Transverse colon (tissue), 4 donors: Measurements from ENCODE around the gene TRMT2A. TPM values are rescaled to one million over a fixed set of nuclear protein-coding genes. Genes with fewer than 3 reads are reported as not detected.

Experiments used
- DNase-seq: peaks from one replicate; pipeline ENCODE4 v3.0.0-alpha.2; 2019
- H3K27ac ChIP-seq, 4 donors: fragments of 200-600 bp; sonication (generic); 2 replicates each; pipeline ENCODE4 v1.5.1; 2016 to 2018; ENCODE audit warnings: inconsistent platforms in 4 of 4
- H3K27me3 ChIP-seq: fragments of 200-600 bp; sonication (generic); 2 replicates; pipeline ENCODE4 v1.5.1; 2017; ENCODE audit warnings: inconsistent platforms
- H3K36me3 ChIP-seq, 4 donors: fragments of 200-600 bp; sonication (generic); 2 replicates each; pipeline ENCODE4 v1.5.1; 2017 to 2019; ENCODE audit warnings: inconsistent platforms in 4 of 4
- H3K4me1 ChIP-seq, 4 donors: fragments of 200-600 bp; sonication (generic); 2 replicates each; pipeline ENCODE4 v1.5.1; 2017 to 2020; ENCODE audit warnings: inconsistent platforms in 4 of 4
- H3K4me3 ChIP-seq, 4 donors: fragments of 200-600 bp; sonication (generic); 1 replicate in 1 of 4; 2 replicates in 3 of 4; pipeline versions ENCODE4 v1.5.1 to v1.6.1; 2017 to 2019; ENCODE audit warnings: inconsistent platforms in 4 of 4
- H3K9me3 ChIP-seq, 2 donors: fragments of 200-600 bp; sonication (generic); 2 replicates each; pipeline ENCODE4 v1.5.1; 2017 to 2019; ENCODE audit warnings: inconsistent platforms in 2 of 2
- EP300 ChIP-seq: sonication (generic); formaldehyde crosslinking; IDR thresholded peaks from one replicate; pipeline ENCODE4 v1.6.1; 2017; ENCODE audit warnings: antibody characterized with exemption, low read depth
- POLR2A ChIP-seq: fragments of 450-650 bp; IDR thresholded peaks from one replicate; pipeline ENCODE4 v1.6.1; 2016; ENCODE audit warnings: antibody characterized with exemption, mild to moderate bottlenecking, moderate library complexity
- POLR2AphosphoS5 ChIP-seq, 3 donors: sonication (generic); formaldehyde crosslinking; IDR thresholded peaks; one replicate each; pipeline ENCODE4 v1.6.1; 2016; ENCODE audit warnings: antibody characterized with exemption in 3 of 3
- WGBS, 2 donors: methylation state at CpG; one replicate each; pipeline ENCODE4 v1.1.5; 2018; ENCODE audit warnings: low coverage in 1 of 2; 5-methylcytosine and 5-hydroxymethylcytosine counted together
- in situ Hi-C, 4 donors: fragments of 200-750 bp; cut with MboI; loops; one replicate each; pipeline versions ENCODE4 v1.15.0 to v1.15.1; 2017; ENCODE audit warnings: low sequenced_read_pairs in 3 of 4, low pct_ligation_motif_present in 1 of 4, low pct_unique_long_range_greater_than_20kb in 1 of 4
- intact Hi-C: fragments of 100-400 bp; cut with DNase I; formaldehyde crosslinking; loops from one replicate; pipeline ENCODE4 v1.15.1; 2023; ENCODE audit warnings: low total_unique reads
- total RNA-seq, 4 donors: library from RNA; depleted of rRNA; stranded (reverse); fragments of >200 nt; gene quantifications; one replicate each; pipeline ENCODE4 v1.1.0, GENCODE V29; 2016
- TF ChIP-seq, protein P1 (sequence below), 5 experiments: fragments of 200-600 bp in 3 of 5; fragments of 450-650 bp in 2 of 5; sonication (generic) in 3 of 5; IDR thresholded peaks; 1 replicate in 2 of 5; 2 replicates in 3 of 5; pipeline ENCODE4 v1.5.1; 2016 to 2017; ENCODE audit warnings: antibody characterized with exemption in 5 of 5, inconsistent platforms in 3 of 5, mild to moderate bottlenecking in 2 of 5, moderate library complexity in 1 of 5

TRMT2A gene
- total RNA-seq, 4 donors from 2014 or later, result 38.6 to 77.4 (median 46.5) TPM

GRCh38 chr22:20127869-20128618, 11.0 kb upstream of the TRMT2A start:
- Histone ChIP-seq H3K27ac (no peak overlapping the region), H3K4me3 (no peak overlapping the region), H3K9me3 (no peaks in the 10 kb centered on the region), H3K36me3 (peaks cover 0 to 11% (median 2%) of the 10 kb centered on the region in 4 donors), H3K27me3 (no peaks in the 10 kb centered on the region), H3K4me1 (peaks cover 7 to 15% (median 9%) of the 10 kb centered on the region in 4 donors)
- no peak for DNase-seq
- no peak for TF ChIP-seq POLR2AphosphoS5 (IDR thresholded peaks at IDR 0.05)
- TF ChIP-seq, protein P1, sequence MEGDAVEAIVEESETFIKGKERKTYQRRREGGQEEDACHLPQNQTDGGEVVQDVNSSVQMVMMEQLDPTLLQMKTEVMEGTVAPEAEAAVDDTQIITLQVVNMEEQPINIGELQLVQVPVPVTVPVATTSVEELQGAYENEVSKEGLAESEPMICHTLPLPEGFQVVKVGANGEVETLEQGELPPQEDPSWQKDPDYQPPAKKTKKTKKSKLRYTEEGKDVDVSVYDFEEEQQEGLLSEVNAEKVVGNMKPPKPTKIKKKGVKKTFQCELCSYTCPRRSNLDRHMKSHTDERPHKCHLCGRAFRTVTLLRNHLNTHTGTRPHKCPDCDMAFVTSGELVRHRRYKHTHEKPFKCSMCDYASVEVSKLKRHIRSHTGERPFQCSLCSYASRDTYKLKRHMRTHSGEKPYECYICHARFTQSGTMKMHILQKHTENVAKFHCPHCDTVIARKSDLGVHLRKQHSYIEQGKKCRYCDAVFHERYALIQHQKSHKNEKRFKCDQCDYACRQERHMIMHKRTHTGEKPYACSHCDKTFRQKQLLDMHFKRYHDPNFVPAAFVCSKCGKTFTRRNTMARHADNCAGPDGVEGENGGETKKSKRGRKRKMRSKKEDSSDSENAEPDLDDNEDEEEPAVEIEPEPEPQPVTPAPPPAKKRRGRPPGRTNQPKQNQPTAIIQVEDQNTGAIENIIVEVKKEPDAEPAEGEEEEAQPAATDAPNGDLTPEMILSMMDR (IDR thresholded peaks at IDR 0.05), result no peak
- no peak for TF ChIP-seq EP300
- TF ChIP-seq POLR2A, result no peak
- in situ Hi-C loops, result no loop called here
- intact Hi-C loops, result loop anchor here (10.0 kb wide), 1 partner anchor 153 kb away; no protein-coding TSS in a partner anchor
- WGBS, 2 donors, result 81% methylated on average over 17 of the region's 17 CpGs; no CpG with 5 or more reads in 1 of the 2 donors

DNA sequence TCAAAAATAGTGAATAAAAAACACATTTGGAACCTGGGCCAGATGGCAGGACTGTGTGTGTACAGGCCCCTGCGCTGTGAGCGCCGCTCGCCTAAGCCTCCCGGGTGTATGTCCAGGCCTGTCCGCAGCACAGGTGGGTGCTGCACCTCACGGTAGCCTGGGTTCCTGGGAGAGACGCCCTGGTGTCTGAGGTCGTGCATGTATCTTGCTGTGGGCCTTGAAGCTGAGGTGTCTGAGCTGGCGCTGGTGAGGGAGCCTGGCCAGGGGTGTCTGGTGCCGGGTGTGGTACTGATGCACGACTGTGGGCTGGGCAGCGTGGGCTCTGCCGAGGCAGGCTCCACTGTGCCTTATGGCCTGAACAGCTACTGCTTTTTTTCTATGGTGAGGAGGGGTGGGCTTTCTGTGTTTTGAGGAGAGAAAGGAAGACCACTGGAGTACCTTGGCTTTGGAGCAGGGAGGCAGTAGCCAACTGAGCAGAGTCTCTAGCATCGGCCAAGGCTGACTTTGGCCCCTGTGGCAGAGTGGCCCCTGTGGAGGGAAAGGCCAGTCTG, 10.4 kb upstream of the TRMT2A start:
- intact Hi-C loops, result loop anchor here (10.0 kb wide), 1 partner anchor 153 kb away; no protein-coding TSS in a partner anchor
- H3K36me3 ChIP-seq, result peaks cover 0 to 11% (median 2%) of the 10 kb centered on the region in 4 donors
- no peaks in the 10 kb centered on the region for H3K9me3 ChIP-seq
- WGBS, 2 donors, result 93% methylated on average over 15 of the region's 15 CpGs; no CpG with 5 or more reads in 1 of the 2 donors
- H3K4me3 ChIP-seq, result no peak overlapping the region
- H3K27me3 ChIP-seq, result no peaks in the 10 kb centered on the region
- in situ Hi-C loops, result no loop called here
- DNase-seq, result no peak
- H3K4me1 ChIP-seq, result peaks cover under 1 to 9% (median 2%) of the 10 kb centered on the region in 4 donors
- TF ChIP-seq POLR2AphosphoS5 (IDR thresholded peaks at IDR 0.05), result no peak
- TF ChIP-seq, protein P1 (IDR thresholded peaks at IDR 0.05), result no peak
- no peak for TF ChIP-seq POLR2A
- TF ChIP-seq EP300, result no peak
- H3K27ac ChIP-seq, result no peak overlapping the region

GRCh38 chr22:20126284-20127029, 9.4 kb upstream of the TRMT2A start:
- Histone ChIP-seq H3K27ac (no peak overlapping the region), H3K9me3 (no peaks in the 10 kb centered on the region), H3K4me1 (peaks cover 0 to 7% (median 0%) of the 10 kb centered on the region in 4 donors), H3K27me3 (no peaks in the 10 kb centered on the region), H3K36me3 (peaks cover 0 to 11% (median 2%) of the 10 kb centered on the region in 4 donors), H3K4me3 (no peak overlapping the region)
- 82 to 94% methylated on average over 6 to 19 of the region's 19 CpGs for WGBS, 2 donors
- no peak for DNase-seq
- intact Hi-C loops (loop anchor here (10.0 kb wide), 1 partner anchor 152 kb away; no protein-coding TSS in a partner anchor), in situ Hi-C loops (no loop called here)
- TF ChIP-seq, protein P1 (IDR thresholded peaks at IDR 0.05), result no peak
- TF ChIP-seq POLR2AphosphoS5 (IDR thresholded peaks at IDR 0.05) (no peak), EP300 (no peak), POLR2A (no peak)
